CD4-positive, alpha-beta T cell (primary cell): Measurements from ENCODE around the gene ERCC2. TPM values are rescaled to one million over a fixed set of nuclear protein-coding genes. Genes with fewer than 3 reads are reported as not detected.

Experiments used
- ATAC-seq: fragments of 200-7000 bp; cut with Tn5 transposase; one replicate; pipeline ENCODE4 v1.10.0; 2022; ENCODE audit warnings: mild to moderate bottlenecking; ENCODE audit not compliant: poor library complexity
- CTCF ChIA-PET: fragments of 350-600 bp; sonication (Branson Sonifier 250); formaldehyde crosslinking; loops from one replicate; lab custom pipeline; 2021; ENCODE audit warnings: antibody characterized with exemption, inconsistent platforms; lab: Charles Lee
- POLR2A ChIA-PET: fragments of 350-600 bp; sonication (Branson Sonifier 250); formaldehyde crosslinking; loops from one replicate; lab custom pipeline; 2021; ENCODE audit warnings: antibody characterized with exemption, inconsistent platforms; lab: Charles Lee
- DNase-seq, 14 experiments: peaks; one replicate each; pipeline ENCODE4 v3.0.0-alpha.2; 2013 to 2020; ENCODE audit warnings: mixed read lengths in 2 of 14
- H3K27ac ChIP-seq, 2 donors: one replicate each; pipeline versions ENCODE4 v1.5.1 to v1.7.0; 2013; ENCODE audit warnings: low read length in 2 of 2, low read depth in 1 of 2, mild to moderate bottlenecking in 1 of 2
- H3K27me3 ChIP-seq, 2 experiments: 1 replicate in 1 of 2; 2 replicates in 1 of 2; pipeline versions ENCODE4 v1.6.1 to v1.7.0; 2013; ENCODE audit warnings: low read length in 2 of 2, control low read depth in 1 of 2, mild to moderate bottlenecking in 1 of 2, moderate library complexity in 1 of 2; ENCODE audit not compliant: insufficient read depth in 2 of 2, control insufficient read depth in 1 of 2
- H3K36me3 ChIP-seq: one replicate; pipeline ENCODE4 v1.6.1; 2013; ENCODE audit warnings: low read length, control low read depth; ENCODE audit not compliant: insufficient read depth
- H3K4me1 ChIP-seq: one replicate; pipeline ENCODE4 v1.6.1; 2013; ENCODE audit warnings: low read length, control low read depth; ENCODE audit not compliant: insufficient read depth
- H3K4me3 ChIP-seq: one replicate; pipeline ENCODE4 v1.5.1; 2013; ENCODE audit warnings: mild to moderate bottlenecking, low read length, moderate library complexity
- H3K9me3 ChIP-seq, 2 experiments: 1 replicate in 1 of 2; 2 replicates in 1 of 2; pipeline versions ENCODE4 v1.6.1 to v1.7.0; 2013; ENCODE audit warnings: low read length in 2 of 2, mild to moderate bottlenecking in 2 of 2, control low read depth in 1 of 2, moderate library complexity in 1 of 2; ENCODE audit not compliant: control insufficient read depth in 1 of 2, insufficient read depth in 1 of 2
- H3K27ac Mint-ChIP-seq: one replicate; pipeline ENCODE4 v1.8.0; 2020; ENCODE audit warnings: mixed read lengths
- H3K27me3 Mint-ChIP-seq: one replicate; pipeline ENCODE4 v1.8.0; 2021; ENCODE audit warnings: mixed read lengths
- H3K36me3 Mint-ChIP-seq: one replicate; pipeline ENCODE4 v1.8.0; 2021; ENCODE audit warnings: low read depth, mixed read lengths
- H3K4me1 Mint-ChIP-seq: one replicate; pipeline ENCODE4 v1.8.0; 2021; ENCODE audit warnings: low read depth, mixed read lengths
- H3K4me3 Mint-ChIP-seq: one replicate; pipeline ENCODE4 v1.8.0; 2020; ENCODE audit warnings: mild to moderate bottlenecking, mixed read lengths
- H3K9me3 Mint-ChIP-seq: one replicate; pipeline ENCODE4 v1.8.0; 2020; ENCODE audit warnings: mixed read lengths
- CTCF ChIP-seq: fragments of 200-600 bp; IDR thresholded peaks from one replicate; pipeline ENCODE4 v1.8.0; 2022; ENCODE audit warnings: antibody characterized with exemption, mild to moderate bottlenecking
- intact Hi-C, 2 experiments: fragments of 100-400 bp; cut with DNase I in 1 of 2; cut with micrococcal nuclease in 1 of 2; formaldehyde crosslinking; loops; one replicate each; pipeline versions ENCODE4 v1.15.1 to v1.9.0; 2023 to 2025; cut with DNase I, micrococcal nuclease
- total RNA-seq, 174 experiments: library from RNA in 2 of 174; stranded (reverse) in 2 of 174; gene quantifications; one replicate each; pipeline ENCODE4 v1.2.3 and lab custom pipeline; 2021 to 2026

Gene ERCC2
- total RNA-seq, 2 experiments from 2014 or later, result 8.7 to 9.6 TPM

GRCh38 chr19:45348367-45349125, 21.8 kb downstream of the ERCC2 start:
- intact Hi-C loops, result no loop called here
- no peak for TF ChIP-seq CTCF
- Mint-ChIP-seq H3K27ac (no peak overlapping the region), H3K4me3 (no peak overlapping the region), H3K36me3 (peaks cover 15% of the 10 kb centered on the region), H3K27me3 (peaks cover 22% of the 10 kb centered on the region), H3K9me3 (no peaks in the 10 kb centered on the region), H3K4me1 (no peaks in the 10 kb centered on the region)
- no peak for ATAC-seq
- Histone ChIP-seq H3K36me3 (peaks cover 15% of the 10 kb centered on the region), H3K27ac (no peak overlapping the region), H3K4me3 (no peak overlapping the region), H3K9me3 (peaks cover 0 to 8% of the 10 kb centered on the region in 2 experiments), H3K27me3 (peaks cover 11 to 23% of the 10 kb centered on the region in 2 experiments), H3K4me1 (no peaks in the 10 kb centered on the region)
- ChIA-PET POLR2A (no interaction called here), CTCF (no interaction called here)
- DNase-seq, result peak in 1 of 14 experiments; percentile 16

GRCh38 chr19:45347570-45348366, 22.6 kb downstream of the ERCC2 start:
- Histone ChIP-seq H3K27me3 (peaks cover 14 to 23% of the 10 kb centered on the region in 2 experiments), H3K4me3 (no peak overlapping the region), H3K36me3 (peaks cover 10% of the 10 kb centered on the region), H3K9me3 (peaks cover 0 to 8% of the 10 kb centered on the region in 2 experiments), H3K4me1 (no peaks in the 10 kb centered on the region), H3K27ac (no peak overlapping the region)
- Mint-ChIP-seq H3K4me1 (no peaks in the 10 kb centered on the region), H3K27ac (no peak overlapping the region), H3K9me3 (no peaks in the 10 kb centered on the region), H3K4me3 (no peak overlapping the region), H3K27me3 (peaks cover 25% of the 10 kb centered on the region), H3K36me3 (peaks cover 10% of the 10 kb centered on the region)
- intact Hi-C loops, result no loop called here
- DNase-seq (no peak), ATAC-seq (no peak)
- TF ChIP-seq CTCF, result no peak
- CTCF ChIA-PET, result no interaction called here
- POLR2A ChIA-PET, result no interaction called here

DNA sequence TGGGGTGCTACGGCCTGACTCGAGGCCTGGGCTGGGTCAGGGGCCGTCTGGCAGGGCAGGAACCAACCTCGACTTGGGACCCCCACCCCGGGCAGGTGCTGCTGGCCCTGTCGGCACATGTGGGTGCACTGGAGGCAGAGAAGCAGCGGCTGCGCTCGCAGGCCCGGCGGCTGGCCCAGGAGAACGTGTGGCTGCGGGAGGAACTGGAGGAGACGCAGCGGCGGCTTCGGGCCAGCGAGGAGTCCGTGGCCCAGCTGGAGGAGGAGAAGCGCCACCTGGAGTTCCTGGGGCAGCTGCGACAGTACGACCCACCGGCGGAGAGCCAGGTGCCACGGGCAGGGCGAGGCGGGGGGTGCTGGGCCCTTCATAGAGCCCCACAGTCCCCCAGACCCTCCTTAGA, 23.9 kb downstream of the ERCC2 start:
- intact Hi-C loops, result no loop called here
- ChIA-PET POLR2A (no interaction called here), CTCF (no interaction called here)
- peaks cover 0 to 8% of the 10 kb centered on the region in 2 experiments for H3K9me3 ChIP-seq
- H3K4me3 ChIP-seq, result no peak overlapping the region
- ATAC-seq (no peak), DNase-seq (no peak)
- H3K27ac Mint-ChIP-seq, result no peak overlapping the region
- H3K9me3 Mint-ChIP-seq, result no peaks in the 10 kb centered on the region
- no peak overlapping the region for H3K4me3 Mint-ChIP-seq
- H3K27ac ChIP-seq, result no peak overlapping the region
- H3K27me3 ChIP-seq, result peaks cover 17 to 33% of the 10 kb centered on the region in 2 experiments
- peaks cover 25% of the 10 kb centered on the region for H3K27me3 Mint-ChIP-seq
- H3K36me3 Mint-ChIP-seq, result peaks cover 5% of the 10 kb centered on the region
- peaks cover 4% of the 10 kb centered on the region for H3K36me3 ChIP-seq
- no peaks in the 10 kb centered on the region for H3K4me1 Mint-ChIP-seq
- no peaks in the 10 kb centered on the region for H3K4me1 ChIP-seq
- TF ChIP-seq CTCF, result no peak
